GM18951 (cell line): ENCODE data around the gene UBQLN1.
"Not testable (repeated sequence)": the region's sequence is repeated elsewhere in the genome, so short reads cannot be mapped to it uniquely, and the experiment has no call there.

Experiments used
- POLR2A ChIP-seq: IDR thresholded peaks from 4 replicates; pipeline ENCODE4 v1.6.1; 2011; ENCODE audit warnings: mild to moderate bottlenecking; ENCODE audit not compliant: insufficient read length, insufficient read depth; ENCODE audit errors: extremely low read depth
- in situ Hi-C: fragments of 300-500 bp; cut with MboI; formaldehyde crosslinking; loops from one replicate; pipeline ENCODE4 v1.12.0; 2022; ENCODE audit warnings: low sequenced_read_pairs, mixed read lengths, inconsistent platforms; ENCODE audit not compliant: unreplicated experiment

UBQLN1 gene

GRCh38 chr9:83708515-83709158 is 879 bp upstream of the UBQLN1 start:
- TF ChIP-seq POLR2A: no peak
- in situ Hi-C loops: no loop called here

GRCh38 chr9:83707518-83707767 is 315 bp downstream of the UBQLN1 start:
- in situ Hi-C loops: no loop called here
- TF ChIP-seq POLR2A: no peak

- TF ChIP-seq POLR2A: no peak
- in situ Hi-C loops: no loop called here
These were observed 861 bp downstream of the UBQLN1 start for GRCh38 chr9:83706676-83707517.

- in situ Hi-C loops: not testable (repeated sequence)
These were observed 2.5 kb downstream of the UBQLN1 start for GRCh38 chr9:83705219-83705651.

- no peak for TF ChIP-seq POLR2A
- in situ Hi-C loops: no loop called here
These were observed 6.0 kb downstream of the UBQLN1 start for GRCh38 chr9:83701769-83702168.

- no peak for TF ChIP-seq POLR2A
- in situ Hi-C loops: no loop called here
These were observed 6.5 kb downstream of the UBQLN1 start for GRCh38 chr9:83701286-83701685.

- no peak for TF ChIP-seq POLR2A
- in situ Hi-C loops: no loop called here
These were observed 8.1 kb downstream of the UBQLN1 start for GRCh38 chr9:83699615-83700014.

- in situ Hi-C loops: no loop called here
- no peak for TF ChIP-seq POLR2A
These were observed 8.7 kb downstream of the UBQLN1 start for GRCh38 chr9:83698976-83699585.

- in situ Hi-C loops: no loop called here
- no peak for TF ChIP-seq POLR2A
These were observed 16.3 kb downstream of the UBQLN1 start for GRCh38 chr9:83691492-83691891.

GRCh38 chr9:83688921-83689320 is 18.8 kb downstream of the UBQLN1 start:
- in situ Hi-C loops: no loop called here
- TF ChIP-seq POLR2A: no peak

GRCh38 chr9:83681490-83681889 is 26.3 kb downstream of the UBQLN1 start:
- in situ Hi-C loops: no loop called here
- no peak for TF ChIP-seq POLR2A

GRCh38 chr9:83680233-83680632 is 27.5 kb downstream of the UBQLN1 start:
- no peak for TF ChIP-seq POLR2A
- in situ Hi-C loops: no loop called here

GRCh38 chr9:83677596-83677995 is 30.2 kb downstream of the UBQLN1 start:
- TF ChIP-seq POLR2A: no peak

GRCh38 chr9:83675466-83675865 is 32.3 kb downstream of the UBQLN1 start:
- in situ Hi-C loops: no loop called here
- no peak for TF ChIP-seq POLR2A

More at GRCh38 chr9:83677596-83677995, 30.2 kb downstream of the UBQLN1 start:
- in situ Hi-C loops: no loop called here

GRCh38 chr9:83671451-83671850 is 36.3 kb downstream of the UBQLN1 start:
- no peak for TF ChIP-seq POLR2A
- in situ Hi-C loops: no loop called here
